Suprapubic skin (tissue), 4 donors: ENCODE data around the gene ALDH16A1. TPM values are rescaled to one million over a fixed set of nuclear protein-coding genes. Genes with fewer than 3 reads are reported as not detected.

Experiments
- DNase-seq, 2 donors: peaks; one replicate each; pipeline ENCODE4 v3.0.0-alpha.2; 2019; ENCODE audit warnings: low spot score in 2 of 2
- H3K27ac ChIP-seq: fragments of 200-600 bp; sonication (generic); one replicate; pipeline ENCODE4 v1.5.1; 2019
- H3K27me3 ChIP-seq: fragments of 200-600 bp; sonication (generic); one replicate; pipeline ENCODE4 v1.5.1; 2019
- H3K36me3 ChIP-seq: fragments of 200-600 bp; sonication (generic); one replicate; pipeline ENCODE4 v1.5.1; 2019
- H3K4me1 ChIP-seq: fragments of 200-600 bp; sonication (generic); one replicate; pipeline ENCODE4 v1.5.1; 2019
- H3K4me3 ChIP-seq: fragments of 200-600 bp; sonication (generic); one replicate; pipeline ENCODE4 v1.5.1; 2019; ENCODE audit warnings: mild to moderate bottlenecking
- H3K9me3 ChIP-seq: fragments of 200-600 bp; sonication (generic); one replicate; pipeline ENCODE4 v1.5.1; 2019
- CTCF ChIP-seq, 2 donors: fragments of 200-600 bp in 1 of 2; fragments of 450-650 bp in 1 of 2; sonication (generic) in 1 of 2; IDR thresholded peaks; one replicate each; pipeline ENCODE4 v1.5.1; 2016 to 2019; ENCODE audit warnings: antibody characterized with exemption in 2 of 2, mild to moderate bottlenecking in 1 of 2, moderate library complexity in 1 of 2
- EP300 ChIP-seq: sonication (generic); formaldehyde crosslinking; IDR thresholded peaks from one replicate; pipeline ENCODE4 v1.6.1; 2017; ENCODE audit warnings: antibody characterized with exemption
- POLR2A ChIP-seq, 2 donors: fragments of 450-650 bp; IDR thresholded peaks; one replicate each; pipeline ENCODE4 v1.6.1; 2017; ENCODE audit warnings: antibody characterized with exemption in 2 of 2, mild to moderate bottlenecking in 2 of 2, moderate library complexity in 2 of 2
- POLR2AphosphoS5 ChIP-seq, 3 donors: sonication (generic); formaldehyde crosslinking; IDR thresholded peaks; one replicate each; pipeline ENCODE4 v1.6.1; 2017; ENCODE audit warnings: antibody characterized with exemption in 3 of 3
- WGBS: methylation state at CpG from one replicate; pipeline ENCODE4 v1.1.5; 2018; 5-methylcytosine and 5-hydroxymethylcytosine counted together
- total RNA-seq, 4 donors: library from RNA; depleted of rRNA; stranded (reverse); fragments of >200 nt; gene quantifications; one replicate each; pipeline ENCODE4 v1.1.0, GENCODE V29; 2016

The ALDH16A1 gene
- total RNA-seq, 4 donors from 2014 or later: 21.7 to 47.7 (median 35.9) TPM

- H3K36me3 ChIP-seq: no peaks in the 10 kb centered on the region
- peaks cover 100% of the 10 kb centered on the region for H3K27me3 ChIP-seq
- no peak overlapping the region for H3K4me3 ChIP-seq
- TF ChIP-seq CTCF (IDR thresholded peaks at IDR 0.05) (no peak), POLR2AphosphoS5 (IDR thresholded peaks at IDR 0.05) (no peak), EP300 (no peak)
- peaks cover 40% of the 10 kb centered on the region for H3K4me1 ChIP-seq
- 22% methylated on average over 3 of the region's 3 CpGs for WGBS
- no peak for DNase-seq
- H3K9me3 ChIP-seq: no peaks in the 10 kb centered on the region
- H3K27ac ChIP-seq: no peak overlapping the region
Measured at GRCh38 chr19:49423985-49424303, 29.1 kb upstream of the ALDH16A1 start.

GRCh38 chr19:49425178-49425577 lies 27.8 kb upstream of the ALDH16A1 start, which contains the start of gene GFY:
Gene GFY, plus strand, starts transcription at chr19:49425388. Its CDS starts 1,043 bp downstream, at chr19:49426431.
- WGBS: 70% methylated on average over 7 of the region's 7 CpGs
- peaks cover 96% of the 10 kb centered on the region for H3K27me3 ChIP-seq
- H3K36me3 ChIP-seq: no peaks in the 10 kb centered on the region
- no peak for TF ChIP-seq CTCF (IDR thresholded peaks at IDR 0.05)
- TF ChIP-seq EP300: no peak
- TF ChIP-seq POLR2A (IDR thresholded peaks at IDR 0.05): no peak
- no peak for TF ChIP-seq POLR2AphosphoS5 (IDR thresholded peaks at IDR 0.05)
- no peak within 1 kb of the TSS for H3K27ac ChIP-seq
- H3K4me1 ChIP-seq: peaks cover 40% of the 10 kb centered on the region
- H3K9me3 ChIP-seq: no peaks in the 10 kb centered on the region
- no peak within 1 kb of the TSS for H3K4me3 ChIP-seq
- peak in 1 of 2 donors; percentile 54 for DNase-seq

GRCh38 chr19:49425922-49426592 lies 27.0 kb upstream of the ALDH16A1 start:
- Histone ChIP-seq H3K27ac (no peak overlapping the region), H3K4me1 (peaks cover 36% of the 10 kb centered on the region), H3K27me3 (peaks cover 96% of the 10 kb centered on the region), H3K36me3 (no peaks in the 10 kb centered on the region), H3K9me3 (no peaks in the 10 kb centered on the region), H3K4me3 (no peak overlapping the region)
- TF ChIP-seq EP300: no peak
- TF ChIP-seq POLR2AphosphoS5 (IDR thresholded peaks at IDR 0.05): no peak
- no peak for TF ChIP-seq POLR2A (IDR thresholded peaks at IDR 0.05)
- no peak for TF ChIP-seq CTCF (IDR thresholded peaks at IDR 0.05)
- DNase-seq: peak in 1 of 2 donors; percentile 76
- WGBS: 5% methylated on average over 27 of the region's 30 CpGs

- Histone ChIP-seq H3K36me3 (no peaks in the 10 kb centered on the region), H3K27me3 (peaks cover 96% of the 10 kb centered on the region), H3K4me3 (no peak overlapping the region), H3K27ac (no peak overlapping the region), H3K4me1 (peaks cover 27% of the 10 kb centered on the region), H3K9me3 (no peaks in the 10 kb centered on the region)
- 40% methylated on average over 2 of the region's 12 CpGs for WGBS
- TF ChIP-seq POLR2A (IDR thresholded peaks at IDR 0.05): no peak
- peak in 1 of 2 donors; percentile 52 for DNase-seq
Measured at GRCh38 chr19:49427339-49427738, 25.7 kb upstream of the ALDH16A1 start.

GRCh38 chr19:49427855-49428546 lies 25.0 kb upstream of the ALDH16A1 start:
- DNase-seq: peak in 1 of 2 donors; percentile 65
- no peaks in the 10 kb centered on the region for H3K36me3 ChIP-seq
- H3K27ac ChIP-seq: no peak overlapping the region
- H3K4me3 ChIP-seq: peak overlapping the region; percentile 20
- peaks cover 21% of the 10 kb centered on the region for H3K4me1 ChIP-seq
- H3K9me3 ChIP-seq: no peaks in the 10 kb centered on the region
- peaks cover 96% of the 10 kb centered on the region for H3K27me3 ChIP-seq
- no peak for TF ChIP-seq EP300
- no peak for TF ChIP-seq CTCF (IDR thresholded peaks at IDR 0.05)
- TF ChIP-seq POLR2AphosphoS5 (IDR thresholded peaks at IDR 0.05): no peak
- TF ChIP-seq POLR2A (IDR thresholded peaks at IDR 0.05): no peak
- WGBS: under 1% methylated on average over 30 of the region's 45 CpGs
